Neural cell (in vitro differentiated cells): Measurements from ENCODE around the gene EXD3. TPM values are rescaled to one million over a fixed set of nuclear protein-coding genes. Genes with fewer than 3 reads are reported as not detected.

Experiments
- H2AFZ ChIP-seq: fragments of 200-600, 300-800 bp; sonication (generic), shearing (Covaris generic); 2 replicates; pipeline ENCODE4 v1.6.0; 2014; ENCODE audit warnings: low read depth, mild to moderate bottlenecking, antibody characterized with exemption, low read length, moderate library complexity
- H3F3A ChIP-seq: fragments of 200-600 bp; shearing (Covaris generic); 2 replicates; pipeline ENCODE4 v1.6.1; 2016; ENCODE audit warnings: mild to moderate bottlenecking, moderate library complexity, mixed read lengths, antibody characterized with exemption, low read length; ENCODE audit not compliant: insufficient read depth, poor library complexity, severe bottlenecking
- H3K27ac ChIP-seq: fragments of 200-600, 300-800 bp; sonication (generic), shearing (Covaris generic); 2 replicates; pipeline ENCODE4 v1.5.1; 2014; ENCODE audit warnings: mild to moderate bottlenecking, low read length, moderate library complexity
- H3K27me3 ChIP-seq: fragments of 300-800, 200-600 bp; sonication (generic), shearing (Covaris generic); 2 replicates; pipeline ENCODE4 v1.6.0; 2014; ENCODE audit warnings: mild to moderate bottlenecking, low read depth, low read length, moderate library complexity; ENCODE audit not compliant: insufficient read depth
- H3K36me3 ChIP-seq: fragments of 300-800, 200-600 bp; sonication (generic), shearing (Covaris generic); 2 replicates; pipeline ENCODE4 v1.5.1; 2014; ENCODE audit warnings: mild to moderate bottlenecking, antibody characterized with exemption, low read length, moderate library complexity; ENCODE audit not compliant: insufficient read depth
- H3K4me2 ChIP-seq: fragments of 300-800, 200-600 bp; sonication (generic), shearing (Covaris generic); 2 replicates; pipeline ENCODE4 v1.6.0; 2014; ENCODE audit warnings: mild to moderate bottlenecking, low read length
- H3K4me3 ChIP-seq: fragments of 300-800, 200-600 bp; sonication (generic), shearing (Covaris generic); 2 replicates; pipeline ENCODE4 v1.5.1; 2014; ENCODE audit warnings: mild to moderate bottlenecking, low read length, moderate library complexity
- H3K79me2 ChIP-seq: fragments of 200-600 bp; shearing (Covaris generic); replicated peaks from 2 replicates; pipeline ENCODE4 v1.6.0; 2014; ENCODE audit warnings: mild to moderate bottlenecking, low read length, moderate library complexity; ENCODE audit not compliant: insufficient read depth
- H3K9ac ChIP-seq: fragments of 300-800, 200-600 bp; sonication (generic), shearing (Covaris generic); 2 replicates; pipeline ENCODE4 v1.6.1; 2016; ENCODE audit warnings: mild to moderate bottlenecking, low read length, mixed read lengths
- H3K9me2 ChIP-seq: fragments of 200-600 bp; shearing (Covaris generic); 2 replicates; pipeline ENCODE4 v1.6.1; 2016; ENCODE audit warnings: mild to moderate bottlenecking, low read length, mixed read lengths; ENCODE audit not compliant: insufficient read depth
- H3K9me3 ChIP-seq: fragments of 200-600, 300-800 bp; sonication (generic), shearing (Covaris generic); 2 replicates; pipeline ENCODE4 v1.6.1; 2016; ENCODE audit warnings: mild to moderate bottlenecking, mixed run types, low read length, moderate library complexity, mixed read lengths
- H4K20me1 ChIP-seq: fragments of 200-600 bp; shearing (Covaris generic); 2 replicates; pipeline ENCODE4 v1.6.1; 2016; ENCODE audit warnings: mild to moderate bottlenecking, mixed run types; ENCODE audit not compliant: insufficient read depth
- EP300 ChIP-seq: fragments of 450-650 bp; conservative IDR thresholded peaks from 2 replicates; pipeline ENCODE4 v1.6.1; 2014; ENCODE audit warnings: antibody characterized with exemption, mild to moderate bottlenecking, moderate library complexity; ENCODE audit not compliant: poor library complexity, severe bottlenecking
- EZH2 ChIP-seq: fragments of 200-600, 300-800 bp; shearing (Covaris generic), sonication (generic); IDR thresholded peaks from 2 replicates; pipeline ENCODE4 v1.6.1; 2014; ENCODE audit warnings: antibody characterized with exemption, low read length, borderline replicate concordance, mild to moderate bottlenecking; ENCODE audit not compliant: insufficient read depth, poor library complexity, severe bottlenecking
- MXI1 ChIP-seq: fragments of 450-650 bp; conservative IDR thresholded peaks from 2 replicates; pipeline ENCODE4 v1.6.1; 2014; ENCODE audit warnings: antibody characterized with exemption, mild to moderate bottlenecking; ENCODE audit not compliant: poor library complexity, severe bottlenecking
- POLR2AphosphoS5 ChIP-seq: IDR thresholded peaks from 2 replicates; pipeline ENCODE4 v1.6.1; 2012
- RAD21 ChIP-seq: fragments of 450-650 bp; conservative IDR thresholded peaks from 2 replicates; pipeline ENCODE4 v1.6.1; 2014; ENCODE audit warnings: antibody characterized with exemption, mild to moderate bottlenecking, moderate library complexity
- SMC3 ChIP-seq: fragments of 450-650 bp; conservative IDR thresholded peaks from 2 replicates; pipeline ENCODE4 v1.6.1; 2014; ENCODE audit warnings: antibody characterized with exemption, mild to moderate bottlenecking, moderate library complexity; ENCODE audit not compliant: poor library complexity
- TAF1 ChIP-seq: IDR thresholded peaks from 2 replicates; pipeline ENCODE4 v1.6.1; 2012; ENCODE audit warnings: low read depth
- polyA plus RNA-seq: library from polyadenylated mRNA; depleted of rRNA; stranded (reverse); fragments of >200 nt; gene quantifications from 2 replicates; pipeline ENCODE4 v1.2.3, GENCODE V29; 2014
- TF ChIP-seq, protein P1 (sequence below): IDR thresholded peaks from 2 replicates; pipeline ENCODE4 v1.6.1; 2012; ENCODE audit warnings: borderline replicate concordance
- TF ChIP-seq, protein P2 (sequence below): fragments of 450-650 bp; IDR thresholded peaks from 2 replicates; pipeline ENCODE4 v1.5.1; 2014; ENCODE audit warnings: antibody characterized with exemption, mild to moderate bottlenecking, moderate library complexity; ENCODE audit not compliant: poor library complexity, severe bottlenecking

Gene EXD3
- polyA plus RNA-seq, 1 donor from 2014 or later = 32.9 TPM

DNA sequence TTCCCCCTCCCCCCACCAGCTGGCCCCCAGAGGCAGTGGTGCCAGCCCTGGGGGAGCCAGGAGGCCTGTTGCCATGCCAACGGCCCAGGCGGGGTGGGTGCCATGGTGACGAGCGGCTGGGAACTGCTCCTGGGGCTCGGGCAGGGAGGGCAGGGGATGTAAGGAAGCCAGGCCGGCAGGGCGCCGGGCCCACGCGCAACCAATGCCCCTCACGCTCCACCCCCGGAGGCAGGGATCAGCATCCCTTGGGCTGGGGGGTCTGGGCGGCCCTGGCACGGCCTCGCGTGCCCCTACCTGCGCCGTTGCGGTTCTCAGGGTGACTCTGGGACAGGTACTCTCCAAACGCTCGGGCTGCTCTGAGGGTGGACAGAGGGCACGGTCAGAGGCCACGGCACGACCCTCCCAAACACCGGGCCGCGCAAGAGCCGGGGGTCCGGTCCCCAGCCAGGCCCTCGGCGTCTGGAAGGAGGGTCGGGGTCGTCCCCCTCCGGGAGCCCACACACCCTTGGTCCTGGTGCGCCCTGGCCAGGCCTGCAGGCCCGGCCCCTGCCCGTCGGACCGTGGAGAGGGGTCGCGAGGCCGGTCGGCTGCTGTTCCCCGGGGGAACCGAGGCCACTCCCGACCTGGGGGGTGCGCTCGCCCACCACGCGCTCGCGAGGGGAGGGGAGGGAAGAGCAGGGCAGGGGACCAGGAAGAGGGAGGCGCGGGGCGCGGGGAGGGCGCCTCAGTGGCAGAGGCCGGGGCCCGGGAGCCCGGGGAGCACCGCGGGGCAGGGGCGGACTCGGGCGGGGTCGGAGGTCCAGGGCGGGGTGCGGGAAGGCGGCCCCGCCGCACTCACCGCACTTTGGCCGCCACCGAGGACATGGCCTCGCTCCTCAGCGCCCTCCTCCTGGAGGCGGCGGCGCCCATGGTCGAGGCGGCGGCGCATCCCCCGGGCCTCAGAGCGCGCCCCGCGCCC lies 35.5 kb upstream of the EXD3 start:
- H3K79me2 ChIP-seq = no peaks in the 10 kb centered on the region
- peak overlapping the region; percentile 51 for H3K4me2 ChIP-seq
- peak overlapping the region; percentile 85 for H3K9ac ChIP-seq
- no peak overlapping the region for H3K27ac ChIP-seq
- peak overlapping the region; percentile 94 for H3K4me3 ChIP-seq
- H4K20me1 ChIP-seq = no peaks in the 10 kb centered on the region
- H3F3A ChIP-seq = no peaks in the 10 kb centered on the region
- H3K27me3 ChIP-seq = no peaks in the 10 kb centered on the region
- H3K9me3 ChIP-seq = no peaks in the 10 kb centered on the region
- no peaks in the 10 kb centered on the region for H3K9me2 ChIP-seq
- TF ChIP-seq EP300 (no peak), EZH2 (no peak), SMC3 (no peak), MXI1 (no peak), TAF1 (no peak), POLR2AphosphoS5 (no peak), RAD21 (peak; percentile 5)
- TF ChIP-seq, protein P1, sequence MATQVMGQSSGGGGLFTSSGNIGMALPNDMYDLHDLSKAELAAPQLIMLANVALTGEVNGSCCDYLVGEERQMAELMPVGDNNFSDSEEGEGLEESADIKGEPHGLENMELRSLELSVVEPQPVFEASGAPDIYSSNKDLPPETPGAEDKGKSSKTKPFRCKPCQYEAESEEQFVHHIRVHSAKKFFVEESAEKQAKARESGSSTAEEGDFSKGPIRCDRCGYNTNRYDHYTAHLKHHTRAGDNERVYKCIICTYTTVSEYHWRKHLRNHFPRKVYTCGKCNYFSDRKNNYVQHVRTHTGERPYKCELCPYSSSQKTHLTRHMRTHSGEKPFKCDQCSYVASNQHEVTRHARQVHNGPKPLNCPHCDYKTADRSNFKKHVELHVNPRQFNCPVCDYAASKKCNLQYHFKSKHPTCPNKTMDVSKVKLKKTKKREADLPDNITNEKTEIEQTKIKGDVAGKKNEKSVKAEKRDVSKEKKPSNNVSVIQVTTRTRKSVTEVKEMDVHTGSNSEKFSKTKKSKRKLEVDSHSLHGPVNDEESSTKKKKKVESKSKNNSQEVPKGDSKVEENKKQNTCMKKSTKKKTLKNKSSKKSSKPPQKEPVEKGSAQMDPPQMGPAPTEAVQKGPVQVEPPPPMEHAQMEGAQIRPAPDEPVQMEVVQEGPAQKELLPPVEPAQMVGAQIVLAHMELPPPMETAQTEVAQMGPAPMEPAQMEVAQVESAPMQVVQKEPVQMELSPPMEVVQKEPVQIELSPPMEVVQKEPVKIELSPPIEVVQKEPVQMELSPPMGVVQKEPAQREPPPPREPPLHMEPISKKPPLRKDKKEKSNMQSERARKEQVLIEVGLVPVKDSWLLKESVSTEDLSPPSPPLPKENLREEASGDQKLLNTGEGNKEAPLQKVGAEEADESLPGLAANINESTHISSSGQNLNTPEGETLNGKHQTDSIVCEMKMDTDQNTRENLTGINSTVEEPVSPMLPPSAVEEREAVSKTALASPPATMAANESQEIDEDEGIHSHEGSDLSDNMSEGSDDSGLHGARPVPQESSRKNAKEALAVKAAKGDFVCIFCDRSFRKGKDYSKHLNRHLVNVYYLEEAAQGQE = no peak
- no peak overlapping the region for H2AFZ ChIP-seq
- H3K36me3 ChIP-seq = no peaks in the 10 kb centered on the region

DNA sequence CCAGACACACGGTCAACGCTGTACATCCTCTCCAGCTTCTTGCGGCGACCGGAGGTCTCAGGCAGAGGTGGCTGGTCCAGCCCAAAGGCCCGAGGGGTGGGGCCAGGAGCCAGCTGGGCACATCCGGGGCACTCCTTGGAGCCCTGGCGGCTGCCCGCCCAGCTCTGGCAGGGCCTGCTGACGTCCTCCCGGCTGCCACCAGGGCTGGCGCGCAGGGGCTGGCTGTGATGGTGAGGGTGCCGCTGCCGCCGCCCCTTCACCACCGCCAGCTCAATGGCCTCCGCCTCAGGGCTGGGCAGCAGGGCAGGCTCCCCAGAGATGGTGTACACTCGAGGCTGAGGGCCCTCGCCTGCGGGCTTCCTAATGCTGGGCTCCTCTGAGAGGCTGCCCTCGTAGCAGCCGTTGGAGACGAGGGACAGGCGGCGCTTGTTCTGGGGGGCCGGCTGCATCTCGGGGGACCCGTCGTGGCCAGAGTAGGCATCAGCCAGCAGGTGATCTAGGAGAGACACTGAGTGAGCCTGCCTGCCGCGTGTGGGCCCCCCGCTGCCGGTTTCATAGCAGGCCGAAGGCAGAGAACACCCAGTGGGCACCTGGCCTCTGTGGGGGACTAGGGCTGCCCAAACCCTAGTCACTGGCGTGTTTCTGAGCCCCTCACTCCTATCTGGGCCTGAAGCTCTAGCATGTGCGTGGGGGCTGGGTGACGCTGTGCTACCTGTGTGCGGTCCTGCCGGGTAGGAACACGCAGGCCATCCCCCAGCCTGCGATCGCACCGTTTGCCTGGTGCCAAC lies 34.6 kb upstream of the EXD3 start:
- Histone ChIP-seq H3K27me3 (no peaks in the 10 kb centered on the region), H3K27ac (no peak overlapping the region), H4K20me1 (no peaks in the 10 kb centered on the region), H3K9me3 (no peaks in the 10 kb centered on the region), H3K4me2 (peak overlapping the region; percentile 51), H2AFZ (no peak overlapping the region), H3K4me3 (peak overlapping the region; percentile 94), H3F3A (no peaks in the 10 kb centered on the region), H3K9me2 (no peaks in the 10 kb centered on the region), H3K36me3 (no peaks in the 10 kb centered on the region), H3K79me2 (no peaks in the 10 kb centered on the region), H3K9ac (peak overlapping the region; percentile 85)
- TF ChIP-seq POLR2AphosphoS5 = no peak
- no peak for TF ChIP-seq SMC3
- TF ChIP-seq RAD21 = no peak
- no peak for TF ChIP-seq MXI1
- TF ChIP-seq, protein P2, sequence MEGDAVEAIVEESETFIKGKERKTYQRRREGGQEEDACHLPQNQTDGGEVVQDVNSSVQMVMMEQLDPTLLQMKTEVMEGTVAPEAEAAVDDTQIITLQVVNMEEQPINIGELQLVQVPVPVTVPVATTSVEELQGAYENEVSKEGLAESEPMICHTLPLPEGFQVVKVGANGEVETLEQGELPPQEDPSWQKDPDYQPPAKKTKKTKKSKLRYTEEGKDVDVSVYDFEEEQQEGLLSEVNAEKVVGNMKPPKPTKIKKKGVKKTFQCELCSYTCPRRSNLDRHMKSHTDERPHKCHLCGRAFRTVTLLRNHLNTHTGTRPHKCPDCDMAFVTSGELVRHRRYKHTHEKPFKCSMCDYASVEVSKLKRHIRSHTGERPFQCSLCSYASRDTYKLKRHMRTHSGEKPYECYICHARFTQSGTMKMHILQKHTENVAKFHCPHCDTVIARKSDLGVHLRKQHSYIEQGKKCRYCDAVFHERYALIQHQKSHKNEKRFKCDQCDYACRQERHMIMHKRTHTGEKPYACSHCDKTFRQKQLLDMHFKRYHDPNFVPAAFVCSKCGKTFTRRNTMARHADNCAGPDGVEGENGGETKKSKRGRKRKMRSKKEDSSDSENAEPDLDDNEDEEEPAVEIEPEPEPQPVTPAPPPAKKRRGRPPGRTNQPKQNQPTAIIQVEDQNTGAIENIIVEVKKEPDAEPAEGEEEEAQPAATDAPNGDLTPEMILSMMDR = no peak
- TF ChIP-seq EZH2 = no peak
- TF ChIP-seq, protein P1 = no peak
- TF ChIP-seq TAF1 = no peak
- no peak for TF ChIP-seq EP300
